HG02623 (cell line): Measurements from ENCODE around the gene RERE.
"Not testable (repeated sequence)": the region's sequence is repeated elsewhere in the genome, so short reads cannot be mapped to it uniquely, and the experiment has no call there.

Experiments used
- ATAC-seq: cut with Tn5 transposase; IDR thresholded peaks from one replicate; pipeline ENCODE4 v1.9.1; 2021; ENCODE audit warnings: moderate library complexity; ENCODE audit not compliant: unreplicated experiment

The RERE gene

DNA sequence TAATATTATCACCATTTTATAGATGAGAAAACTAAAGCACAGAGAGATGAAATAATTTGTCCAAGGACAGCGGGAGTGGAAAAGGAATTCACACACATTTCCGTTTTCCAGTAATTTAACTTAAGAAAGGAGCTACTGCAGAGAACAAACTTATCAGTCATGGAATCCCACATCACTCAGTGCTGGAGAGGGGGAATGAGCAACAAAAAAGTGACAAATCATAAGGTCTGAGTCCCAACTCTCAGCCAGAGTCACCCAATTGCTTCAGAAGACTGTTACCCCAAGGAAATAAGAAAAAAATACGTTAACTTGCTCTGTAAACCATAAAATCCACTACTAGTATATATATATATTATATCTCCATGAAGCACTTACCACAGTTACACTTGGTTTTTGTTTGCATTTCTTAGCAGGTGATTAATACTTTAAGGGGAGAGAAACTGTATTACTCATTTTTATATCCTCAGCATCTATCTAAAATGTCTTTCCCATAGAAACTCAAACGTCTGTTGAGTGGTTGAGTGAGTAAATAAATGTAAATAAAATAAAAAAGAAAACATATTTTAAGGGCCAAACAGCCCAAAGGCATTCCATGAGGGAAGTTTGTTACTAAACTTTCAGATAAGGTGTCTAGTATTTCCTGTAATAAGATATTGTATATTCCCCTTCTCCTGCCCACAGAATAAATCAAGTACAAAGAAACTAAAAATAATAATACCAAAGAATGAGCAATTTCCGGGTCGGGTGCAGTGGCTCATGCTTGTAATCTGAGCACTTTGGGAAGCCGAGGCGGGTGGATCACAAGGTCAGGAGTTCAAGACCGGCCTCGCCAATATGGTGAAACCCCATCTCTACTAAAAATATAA, 422.8 kb downstream of the RERE start:
- no peak for ATAC-seq

DNA sequence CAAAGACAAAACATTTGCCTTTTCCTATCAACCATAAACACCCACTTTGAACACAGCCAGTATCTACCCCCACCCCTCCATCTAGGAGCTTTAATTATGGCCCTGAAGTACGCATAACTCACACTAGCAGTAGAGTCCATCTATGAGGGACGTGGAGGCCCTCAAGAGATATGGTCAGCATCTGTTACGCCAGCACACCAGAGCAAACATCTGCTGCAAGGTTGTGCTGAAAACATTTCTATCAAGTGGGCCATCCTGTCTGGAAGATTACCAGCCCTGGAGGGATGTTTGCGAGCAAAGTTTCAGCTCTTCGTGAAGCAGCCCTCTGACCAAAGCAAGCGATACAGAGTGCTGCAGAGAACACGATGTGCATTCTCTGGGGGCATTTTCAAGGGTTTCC, 424.9 kb downstream of the RERE start:
- ATAC-seq, result no peak

DNA sequence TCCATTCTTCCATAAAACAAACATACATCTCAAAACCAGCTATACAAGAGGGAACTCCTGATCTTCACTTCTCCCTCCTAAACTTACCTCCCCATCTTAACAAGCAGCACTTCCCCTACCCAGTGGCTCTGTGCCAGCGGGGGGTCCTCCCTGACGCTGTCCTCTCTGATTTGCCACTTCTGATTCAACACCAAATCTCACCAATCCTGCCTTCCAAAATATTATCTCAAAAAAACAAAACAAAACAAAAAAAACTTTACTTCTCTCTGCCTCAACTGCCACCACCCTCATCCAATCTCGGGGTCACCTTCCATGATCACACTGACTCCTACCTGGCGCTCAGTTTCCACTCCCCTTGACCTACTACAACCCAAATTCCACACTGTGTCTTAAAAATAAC, 426.7 kb downstream of the RERE start:
- ATAC-seq, result no peak

DNA sequence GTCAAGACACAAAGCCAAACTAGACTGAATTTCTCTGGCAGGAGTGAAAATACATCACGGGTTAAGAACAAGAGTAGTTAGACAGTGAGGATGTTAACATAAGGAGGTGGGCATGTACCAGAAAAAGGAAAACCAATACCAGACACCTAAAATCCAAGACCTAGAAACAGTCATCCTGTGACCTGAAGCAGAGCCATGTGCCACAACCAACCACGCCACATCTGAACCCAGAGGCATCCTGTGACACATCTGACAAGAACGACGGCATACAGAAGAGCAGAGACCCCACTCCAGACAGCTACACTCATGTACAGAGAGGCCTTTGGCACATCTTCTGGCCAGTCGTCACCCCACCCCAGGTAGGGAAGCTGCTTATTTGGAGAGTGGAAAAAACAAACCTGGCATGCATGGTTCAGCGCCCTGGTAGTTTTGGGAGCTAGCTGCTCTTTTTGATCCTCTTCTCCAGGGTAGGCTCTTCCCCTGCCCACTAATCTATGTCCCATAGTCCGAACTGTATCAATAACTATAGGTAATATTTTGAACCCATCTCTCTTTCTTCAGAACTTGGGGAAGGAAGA, 427.4 kb downstream of the RERE start:
- no peak for ATAC-seq

DNA sequence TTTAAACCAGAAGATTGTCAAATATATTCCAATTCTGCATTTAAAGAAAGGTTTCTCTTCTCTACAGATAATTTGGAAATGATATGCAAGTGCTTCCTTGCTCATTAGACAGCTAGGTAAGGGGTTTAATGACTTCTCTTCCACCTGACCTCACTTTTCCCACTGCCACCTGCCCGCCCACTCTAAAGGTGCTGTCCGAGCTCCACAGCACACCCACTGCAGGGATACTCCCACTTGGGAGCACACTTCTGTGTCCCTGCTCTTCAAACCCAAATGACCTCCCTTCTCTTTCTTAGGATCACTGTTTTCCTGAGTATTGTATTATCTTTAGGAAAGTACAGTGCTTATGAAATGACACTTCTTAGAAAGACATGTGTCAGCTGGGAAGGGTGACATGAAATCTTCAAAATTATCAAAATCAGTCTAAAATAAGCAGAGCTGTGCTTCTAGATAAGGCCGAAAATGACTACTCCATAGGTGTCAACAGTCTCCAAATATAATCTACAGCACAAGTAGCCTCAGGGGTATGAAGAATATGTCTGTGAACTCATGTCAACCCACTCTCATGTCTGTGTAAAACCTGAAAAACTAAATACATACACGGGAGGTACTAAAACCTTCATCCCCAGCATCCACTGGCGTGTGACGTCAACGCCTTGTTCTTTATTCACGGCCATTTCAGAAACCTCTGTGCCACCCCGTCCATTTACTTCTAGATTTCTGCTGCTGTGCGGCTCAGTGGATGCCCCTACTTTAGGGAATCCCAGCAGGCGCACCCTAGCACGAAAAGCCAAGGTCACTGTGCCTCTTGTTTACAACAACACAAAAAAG, 428.5 kb downstream of the RERE start:
- no peak for ATAC-seq

DNA sequence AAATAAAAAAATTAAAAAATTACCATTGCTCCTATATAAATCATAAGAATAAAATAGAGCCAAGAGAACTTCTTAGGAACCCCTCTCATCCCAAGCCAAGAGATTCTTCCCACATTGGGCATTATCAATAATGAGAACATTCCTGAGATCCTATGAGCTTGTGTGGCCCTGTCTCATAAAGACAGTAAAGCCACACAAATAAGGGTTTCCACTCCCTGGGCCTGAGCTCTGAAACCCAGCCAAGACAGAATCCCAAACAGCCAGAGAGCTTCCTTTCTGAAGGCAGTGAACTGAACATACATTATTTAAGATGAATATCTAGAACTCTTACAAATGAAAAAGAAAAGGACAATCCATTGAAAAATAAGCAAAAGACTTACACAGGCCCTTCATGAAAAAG, 431.2 kb downstream of the RERE start:
- no peak for ATAC-seq

DNA sequence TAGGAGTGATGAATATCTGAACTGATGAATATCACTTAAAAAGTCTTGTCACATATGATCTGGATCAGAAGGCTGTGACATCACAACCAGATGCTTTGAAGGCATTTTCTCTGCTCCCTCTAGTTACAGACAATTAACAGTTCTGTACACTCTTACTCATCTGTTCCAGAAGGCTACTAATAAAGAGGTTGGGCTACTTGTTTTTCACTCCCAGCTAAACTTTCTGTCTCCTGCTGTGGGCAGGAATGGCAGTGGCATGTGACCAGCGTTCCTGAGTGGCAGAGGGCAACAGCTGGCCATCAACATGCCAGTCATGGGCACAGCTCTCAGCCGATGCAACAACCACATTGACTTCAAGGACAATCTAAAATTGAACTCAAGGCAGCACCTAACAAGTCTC, 432.9 kb downstream of the RERE start:
- no peak for ATAC-seq

DNA sequence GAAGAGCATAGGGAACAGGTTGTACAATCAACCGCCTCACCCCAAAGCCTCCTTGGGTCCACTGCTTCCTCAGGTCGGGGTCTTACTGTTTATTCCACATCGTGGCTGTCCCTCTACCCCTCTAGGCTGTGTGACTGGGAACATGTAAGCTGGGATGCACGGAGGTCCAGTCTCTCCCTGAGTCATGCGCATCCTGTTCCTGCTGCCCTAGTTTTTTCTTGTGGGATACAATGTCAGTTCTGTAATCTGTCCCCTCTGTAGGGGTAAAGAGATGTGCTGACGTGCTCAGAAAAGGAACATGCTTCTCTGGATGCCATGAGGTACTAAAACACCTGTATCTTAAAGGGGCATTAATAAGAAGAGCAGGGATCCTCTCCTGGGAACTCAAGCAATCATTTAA, 433.4 kb downstream of the RERE start:
- ATAC-seq, result no peak

DNA sequence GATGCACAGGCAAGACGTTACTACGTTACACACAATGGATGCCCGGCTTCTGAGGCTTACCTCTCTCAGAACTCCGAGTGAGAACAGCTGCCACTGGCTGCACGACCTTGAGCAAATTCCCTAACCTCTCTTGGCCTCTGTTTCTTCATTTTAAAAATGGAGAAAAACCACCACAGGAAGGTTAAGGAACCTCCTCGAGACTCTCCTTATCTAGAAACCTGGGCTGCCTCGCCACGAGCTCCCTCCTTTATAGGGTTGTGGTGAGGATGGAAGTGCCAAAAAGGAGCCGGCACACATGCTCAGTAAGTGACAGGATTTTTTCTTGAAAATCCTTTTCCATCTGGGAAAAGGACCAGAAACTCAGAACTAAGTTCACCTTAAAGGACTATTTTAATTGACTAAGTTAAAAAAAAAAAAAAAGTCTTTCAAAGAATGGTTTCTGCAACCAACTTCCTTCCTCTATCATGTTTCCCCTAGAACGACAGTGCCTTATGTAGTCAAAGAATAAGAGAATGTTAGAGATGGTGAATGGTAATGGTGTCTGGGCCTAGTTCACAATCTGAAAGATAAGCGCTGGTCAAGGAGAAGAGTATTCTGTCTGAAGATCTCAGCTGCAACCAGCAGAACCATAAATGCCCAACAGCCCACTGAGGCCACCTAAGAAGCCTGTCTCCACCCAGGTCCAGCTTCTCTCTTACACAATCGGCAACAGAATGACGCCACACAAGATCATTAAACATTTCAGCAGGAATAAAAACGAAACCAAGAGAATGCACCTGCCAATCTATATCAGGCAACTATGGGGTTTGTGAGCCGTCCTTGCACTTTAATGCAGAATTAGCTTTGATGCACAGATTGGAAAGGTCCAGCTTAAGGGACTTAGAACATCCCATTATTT, 434.6 kb downstream of the RERE start:
- no peak for ATAC-seq

DNA sequence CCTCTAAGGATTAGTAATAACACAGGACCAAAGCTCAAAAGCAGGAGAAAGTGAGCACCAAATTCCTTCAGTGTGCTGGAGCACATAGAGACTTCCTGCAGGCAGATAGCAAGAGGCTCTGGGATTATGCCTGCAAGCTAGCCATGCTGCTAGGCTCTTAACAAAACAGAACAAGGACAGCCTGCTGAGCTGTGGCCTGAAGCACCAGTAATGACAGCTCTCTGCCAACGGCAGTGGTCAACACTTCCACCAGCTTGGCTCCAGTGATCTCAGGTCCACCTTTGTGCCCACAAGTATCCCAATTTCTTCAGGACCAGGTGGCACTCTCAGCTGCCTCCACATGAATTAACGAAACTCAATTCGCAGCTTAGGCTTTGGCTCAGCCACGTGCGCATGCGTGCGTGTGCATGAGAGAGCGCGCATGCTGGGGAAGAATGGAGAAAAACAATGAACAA, 435.4 kb downstream of the RERE start:
- no peak for ATAC-seq

DNA sequence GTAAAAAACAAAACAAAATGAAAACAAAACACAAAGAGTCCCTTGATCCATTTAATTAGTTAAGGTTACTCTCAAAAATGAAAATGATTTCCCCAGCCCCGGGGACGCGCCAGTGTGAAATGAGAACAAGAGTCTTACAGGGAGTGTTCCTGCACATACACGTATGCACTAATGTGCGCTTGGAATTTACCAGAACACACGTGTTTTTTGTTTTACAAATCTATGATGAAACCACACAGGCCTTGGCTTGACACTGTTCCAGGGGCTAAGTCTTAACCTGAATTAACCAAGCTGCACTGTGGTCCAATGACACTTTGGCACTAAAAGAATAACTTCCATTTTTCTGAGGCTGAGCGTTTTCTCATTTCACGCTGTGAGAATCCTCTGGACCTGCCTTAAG, 435.8 kb downstream of the RERE start:
- no peak for ATAC-seq

DNA sequence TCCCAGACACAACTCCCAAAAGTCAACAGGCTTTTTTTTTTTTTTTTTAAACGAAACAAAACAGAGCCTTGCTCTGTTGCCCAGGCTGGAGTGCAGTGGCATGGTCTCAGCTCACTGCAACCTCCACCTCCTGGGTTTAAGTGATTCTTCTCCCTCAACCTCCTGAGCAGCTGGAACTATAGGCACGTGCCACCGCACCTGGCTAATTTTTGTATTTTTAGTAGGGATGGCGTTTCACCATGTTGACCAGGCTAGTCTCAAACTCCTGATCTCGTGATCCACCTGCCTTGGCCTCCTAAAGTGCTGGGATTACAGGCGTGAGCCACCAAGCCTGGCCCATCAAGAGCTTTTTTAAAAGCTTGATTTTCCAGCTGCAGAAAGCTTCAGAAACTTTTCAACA, 437.1 kb downstream of the RERE start:
- not testable (repeated sequence) for ATAC-seq

DNA sequence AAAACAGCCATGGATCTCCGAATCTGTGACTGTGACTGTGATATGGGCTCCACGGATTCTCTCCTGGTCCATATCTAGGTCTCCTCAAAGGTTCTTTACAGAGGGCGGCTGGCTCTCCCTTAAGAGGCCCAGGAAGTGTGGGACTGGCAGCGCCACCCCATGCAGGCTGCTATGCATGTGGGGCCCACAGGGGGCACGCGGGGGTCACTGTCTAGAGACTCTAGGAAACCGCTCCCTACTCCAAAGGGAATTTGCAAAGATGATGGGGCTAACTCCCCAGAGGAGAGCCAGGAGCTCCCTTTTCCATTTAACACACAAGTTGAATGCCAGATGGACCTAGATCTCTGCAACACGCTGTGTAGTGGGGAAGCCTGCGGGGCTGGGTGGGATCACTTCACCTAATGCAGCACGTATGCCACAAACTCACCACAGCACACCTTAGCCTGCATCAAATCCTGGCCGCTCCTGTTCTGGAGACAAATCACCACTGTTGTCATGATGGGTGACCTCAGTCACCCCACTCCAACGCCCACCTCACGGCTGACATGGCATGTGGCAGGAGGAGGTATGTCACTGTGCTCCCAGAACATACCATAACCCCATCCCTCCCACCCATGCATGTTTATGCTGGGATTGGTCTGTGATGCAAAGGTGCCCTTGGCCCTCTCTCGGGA, 437.8 kb downstream of the RERE start:
- ATAC-seq, result no peak

DNA sequence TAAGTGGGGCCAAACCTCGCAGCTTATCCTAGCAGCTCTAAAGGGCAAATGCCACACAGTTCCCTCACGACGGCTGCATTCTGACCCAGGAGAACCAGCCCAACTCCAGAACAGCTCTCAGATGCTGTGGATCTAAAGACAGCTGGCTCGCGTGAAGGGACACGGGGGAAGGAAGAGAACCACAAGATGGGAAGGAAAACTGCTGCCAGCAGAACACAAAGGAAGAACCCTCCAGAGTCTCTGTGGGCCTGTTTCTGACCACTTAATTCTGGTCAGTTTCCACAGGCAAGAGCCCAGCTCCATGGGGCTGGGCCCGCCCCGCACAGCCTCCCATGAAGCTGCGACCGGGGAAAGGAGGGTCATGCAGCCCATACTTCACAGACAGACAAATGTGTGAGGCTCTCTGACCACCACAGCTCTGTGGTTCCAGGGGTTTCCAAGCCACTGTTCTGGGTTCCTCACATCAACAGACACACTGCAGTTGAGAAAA, 438.4 kb downstream of the RERE start:
- no peak for ATAC-seq

DNA sequence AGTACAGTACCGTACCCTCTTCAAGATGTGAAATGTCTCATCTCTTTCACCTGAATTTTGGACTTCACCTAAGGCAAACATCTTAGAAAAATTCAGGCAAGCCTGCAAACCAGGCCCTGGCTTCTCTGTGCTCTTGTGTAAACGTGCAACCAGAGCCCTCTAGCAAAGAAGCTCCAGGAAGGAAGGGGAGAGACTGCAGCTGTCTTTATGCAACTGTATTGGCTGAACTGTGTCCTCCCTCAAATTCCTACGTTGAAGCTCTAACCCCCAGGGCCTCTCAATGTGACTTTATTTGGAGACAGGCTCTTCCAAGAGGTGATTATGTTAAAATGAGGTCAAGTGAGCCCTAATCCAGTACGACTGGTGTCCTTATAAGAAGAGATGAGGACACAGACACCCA, 439.3 kb downstream of the RERE start:
- ATAC-seq, result no peak

DNA sequence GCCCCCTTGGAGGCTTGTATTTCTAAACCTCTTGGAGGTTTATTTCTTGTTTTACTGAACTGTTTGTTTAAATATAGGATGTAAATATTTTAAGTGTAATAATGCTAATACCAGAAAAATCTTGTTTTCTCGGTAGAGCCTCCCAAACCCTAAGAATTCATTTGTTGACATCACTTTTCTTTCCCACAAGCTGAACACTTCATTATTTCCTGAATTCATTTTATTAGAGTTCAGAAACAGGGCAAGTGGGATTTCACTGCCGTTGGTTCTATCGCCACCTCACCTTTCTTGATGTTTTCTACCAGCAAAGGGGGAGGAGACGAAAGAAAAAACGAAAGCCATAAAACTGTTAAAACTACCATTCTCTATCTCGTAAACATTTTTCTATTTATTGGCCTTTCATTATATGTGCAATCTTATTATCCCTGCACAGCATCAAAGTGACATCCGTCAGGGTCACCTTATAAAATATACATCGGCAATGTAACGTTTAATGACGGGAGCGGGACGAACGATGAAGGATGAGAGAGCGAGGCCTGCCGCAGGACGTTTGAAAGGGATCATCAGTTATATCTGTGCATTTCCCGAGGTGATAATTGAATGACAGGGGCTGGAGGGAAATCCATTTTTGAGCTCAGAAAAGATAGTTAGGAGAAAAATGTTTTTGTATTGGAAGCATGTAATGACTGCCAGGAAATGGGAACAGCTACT, 440.0 kb downstream of the RERE start:
- ATAC-seq, result no peak

DNA sequence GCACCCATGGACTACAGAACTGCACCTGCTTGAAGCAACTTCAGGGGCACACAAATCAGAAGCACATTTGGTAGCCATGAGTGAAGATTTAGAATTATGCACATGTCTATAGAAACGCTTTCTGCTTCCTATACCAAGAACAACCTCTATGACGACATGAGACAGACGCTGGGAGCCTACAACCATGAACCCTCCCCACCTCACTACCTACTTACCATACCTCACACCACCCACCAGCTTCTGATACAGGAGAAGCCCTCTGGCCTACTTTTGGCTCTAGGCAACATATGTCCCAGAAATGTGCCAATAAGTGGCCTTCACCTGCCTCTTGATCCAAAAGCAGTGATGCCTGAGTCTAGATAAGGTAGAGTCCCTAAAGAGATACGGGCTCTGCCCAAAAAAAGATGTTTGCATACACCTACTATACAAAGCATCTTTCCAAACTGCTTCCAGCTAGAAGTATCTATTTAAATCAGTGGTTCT, 441.0 kb downstream of the RERE start:
- no peak for ATAC-seq

DNA sequence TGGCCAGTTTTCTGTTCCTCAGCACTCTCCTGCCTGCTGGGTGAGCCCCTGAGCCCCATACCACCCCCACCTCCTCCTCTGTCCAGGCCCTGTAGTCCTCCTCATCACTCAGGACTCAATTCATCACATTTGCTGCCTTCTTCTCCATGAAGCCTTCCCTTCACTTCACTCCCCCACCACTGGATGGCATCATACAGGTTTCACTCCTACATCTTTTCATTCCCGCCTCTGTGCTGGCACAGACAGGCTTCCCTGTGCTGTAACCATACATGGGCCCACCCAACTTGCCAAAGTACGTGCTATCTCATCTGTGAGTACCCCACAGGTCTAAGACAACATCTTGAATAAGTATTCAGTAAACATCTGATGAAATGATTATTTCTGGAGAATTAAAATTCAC, 442.6 kb downstream of the RERE start:
- ATAC-seq, result no peak

DNA sequence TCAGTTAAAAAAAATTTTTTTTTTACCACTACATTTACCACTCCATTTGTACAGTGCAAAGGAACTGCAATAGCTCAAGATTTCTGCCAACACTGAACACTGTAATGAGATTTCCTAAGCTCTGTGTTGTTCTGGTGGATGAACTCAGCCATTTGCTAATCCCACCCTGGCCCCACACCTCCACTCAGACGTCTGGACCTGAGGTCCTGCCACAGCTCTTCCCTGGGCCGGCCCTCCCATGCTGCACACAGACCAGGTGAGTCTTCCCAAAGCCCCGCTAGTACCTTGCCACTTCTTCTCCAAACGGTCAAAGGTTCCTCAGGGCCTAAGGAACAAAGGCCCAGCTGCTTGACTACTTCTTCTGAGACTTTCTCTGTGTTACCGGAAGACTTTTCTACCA, 443.1 kb downstream of the RERE start:
- no peak for ATAC-seq
